Duodenal mucosa (tissue), 2 donors: Measurements from ENCODE around the gene CTSK.
"Not testable (repeated sequence)": the region's sequence is repeated elsewhere in the genome, so short reads cannot be mapped to it uniquely, and the experiment has no call there.

Experiments used
- H3K27ac ChIP-seq: one replicate; pipeline ENCODE4 v1.7.0; 2013; ENCODE audit warnings: low read depth, low read length
- H3K27me3 ChIP-seq, 2 donors: one replicate each; pipeline ENCODE4 v1.7.0; 2013; ENCODE audit warnings: low read length in 2 of 2, control low read depth in 1 of 2; ENCODE audit not compliant: insufficient read depth in 2 of 2, control insufficient read depth in 1 of 2
- H3K36me3 ChIP-seq, 2 donors: one replicate each; pipeline ENCODE4 v1.7.0; 2013; ENCODE audit warnings: low read length in 2 of 2, control low read depth in 1 of 2; ENCODE audit not compliant: insufficient read depth in 2 of 2, control insufficient read depth in 1 of 2
- H3K4me1 ChIP-seq, 2 donors: one replicate each; pipeline ENCODE4 v1.7.0; 2013; ENCODE audit warnings: low read length in 2 of 2, control low read depth in 1 of 2; ENCODE audit not compliant: insufficient read depth in 2 of 2, control insufficient read depth in 1 of 2
- H3K4me3 ChIP-seq, 2 donors: one replicate each; pipeline ENCODE4 v1.7.0; 2013; ENCODE audit warnings: low read length in 2 of 2, low read depth in 1 of 2
- H3K9ac ChIP-seq, 2 donors: one replicate each; pipeline ENCODE4 v1.7.0; 2013; ENCODE audit warnings: low read length in 2 of 2, low read depth in 1 of 2
- H3K9me3 ChIP-seq, 2 donors: one replicate each; pipeline ENCODE4 v1.7.0; 2013; ENCODE audit warnings: low read length in 2 of 2, control low read depth in 1 of 2; ENCODE audit not compliant: control insufficient read depth in 1 of 2

The CTSK gene

DNA sequence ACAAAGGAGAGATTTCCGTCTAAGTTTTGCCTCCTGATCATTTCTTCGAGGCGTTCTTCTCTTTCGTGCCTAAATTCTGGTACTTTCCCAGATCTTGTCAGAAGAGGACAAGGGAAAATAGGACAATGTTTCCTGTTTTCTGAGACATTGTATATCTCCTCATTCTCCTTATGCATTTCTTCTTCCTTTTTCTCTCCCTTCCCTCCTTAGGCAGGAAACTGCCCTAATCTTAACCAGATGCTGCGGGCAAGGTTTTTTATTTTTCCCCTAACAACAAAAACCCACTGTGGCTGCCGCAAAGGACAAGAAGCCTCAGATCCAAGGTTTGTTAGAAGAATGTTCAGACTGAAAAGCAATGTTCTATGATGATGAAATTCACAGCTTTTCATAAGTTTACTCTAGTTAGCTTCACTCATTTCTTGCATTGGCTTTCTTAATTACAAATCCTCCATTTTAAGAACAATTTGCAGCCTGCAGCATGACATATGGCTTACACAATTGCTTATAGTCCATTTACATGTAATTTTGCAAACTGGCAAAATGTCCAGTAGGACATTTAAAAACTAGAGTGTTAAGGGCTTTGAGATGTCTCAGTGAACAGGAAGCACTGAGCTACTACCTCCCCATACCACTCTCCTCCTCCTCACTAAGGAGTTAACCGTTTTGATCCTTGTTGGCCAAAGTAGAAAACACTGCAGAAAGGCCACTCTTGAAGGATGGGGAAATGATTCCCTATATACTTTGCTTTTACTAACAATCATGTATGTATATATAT is 624 bp downstream of the CTSK start:
- Histone ChIP-seq H3K36me3 (peaks cover 11 to 12% of the 10 kb centered on the region in 2 donors), H3K27ac (no peak overlapping the region), H3K4me1 (peaks cover 0 to 12% of the 10 kb centered on the region in 2 donors), H3K9me3 (no peaks in the 10 kb centered on the region), H3K9ac (peak overlapping the region in 1 of 2 donors; percentile 13), H3K27me3 (no peaks in the 10 kb centered on the region), H3K4me3 (peak overlapping the region; percentile 13 to 37)

DNA sequence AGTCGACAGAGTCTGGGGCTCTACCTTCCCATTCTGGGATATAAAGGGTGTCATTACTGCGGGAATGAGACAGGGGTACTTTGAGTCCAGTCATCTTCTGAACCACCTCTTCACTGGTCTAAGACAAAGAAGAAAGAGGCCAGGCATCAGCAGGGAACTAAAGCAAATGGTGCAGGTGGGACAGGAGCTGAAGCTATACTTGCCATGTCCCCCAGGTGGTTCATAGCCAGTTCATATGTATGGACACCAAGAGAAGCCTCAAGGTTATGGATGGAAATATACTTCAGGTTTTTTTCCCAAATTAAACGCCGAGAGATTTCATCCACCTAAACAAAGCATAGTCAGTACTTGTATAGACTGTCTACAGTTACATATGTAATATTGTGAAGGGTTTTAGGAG is 2.2 kb downstream of the CTSK start:
- Histone ChIP-seq H3K36me3 (no peaks in the 10 kb centered on the region), H3K9ac (no peak overlapping the region), H3K27ac (no peak overlapping the region), H3K4me3 (no peak overlapping the region), H3K27me3 (no peaks in the 10 kb centered on the region), H3K4me1 (peaks cover 0 to 2% of the 10 kb centered on the region in 2 donors), H3K9me3 (no peaks in the 10 kb centered on the region)

DNA sequence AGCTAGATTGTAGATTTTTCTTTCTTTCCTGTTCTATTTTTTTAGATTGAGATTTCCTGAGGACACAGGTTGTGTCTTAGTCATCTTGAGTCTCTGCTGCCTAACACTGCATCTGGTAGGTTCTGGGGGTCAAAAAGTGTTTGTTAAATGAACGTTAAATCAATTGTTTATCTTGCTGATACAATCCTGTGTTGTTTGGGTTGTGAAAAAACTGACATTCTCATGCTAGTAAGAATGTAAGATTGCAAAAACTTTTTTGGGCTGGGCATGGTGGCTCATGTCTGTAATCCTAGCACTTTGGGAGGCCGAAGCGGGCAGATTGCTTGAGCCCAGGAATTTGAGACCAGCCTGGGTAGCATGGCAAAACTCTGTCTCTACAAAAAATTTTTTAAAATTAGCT is 3.4 kb downstream of the CTSK start:
- Histone ChIP-seq H3K4me1 (no peaks in the 10 kb centered on the region), H3K36me3 (no peaks in the 10 kb centered on the region), H3K27me3 (no peaks in the 10 kb centered on the region), H3K4me3 (no peak overlapping the region), H3K9me3 (no peaks in the 10 kb centered on the region), H3K27ac (no peak overlapping the region), H3K9ac (no peak overlapping the region)

DNA sequence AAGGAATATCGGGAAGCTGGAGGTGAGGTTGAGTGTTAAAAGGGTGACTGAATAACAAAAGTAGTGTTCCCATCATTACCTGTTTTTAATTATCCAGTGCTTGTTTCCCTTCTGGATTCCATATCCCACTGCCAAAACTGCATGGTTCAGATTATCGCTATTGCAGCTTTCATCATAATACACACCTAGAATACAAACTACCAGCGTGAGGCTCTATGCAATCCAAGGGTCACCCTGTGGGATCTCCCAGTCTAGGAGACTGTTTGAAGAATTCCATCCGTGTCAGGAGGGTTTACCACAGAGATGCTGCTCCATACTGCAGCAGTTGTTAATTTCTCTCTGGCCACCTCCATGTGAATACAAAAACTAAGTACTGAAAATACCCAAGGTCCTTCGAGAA is 9.0 kb downstream of the CTSK start:
- peaks cover 0 to 23% of the 10 kb centered on the region in 2 donors for H3K36me3 ChIP-seq
- H3K27me3 ChIP-seq: no peaks in the 10 kb centered on the region
- no peaks in the 10 kb centered on the region for H3K4me1 ChIP-seq
- H3K9ac ChIP-seq: no peak overlapping the region
- no peak overlapping the region for H3K4me3 ChIP-seq
- H3K27ac ChIP-seq: no peak overlapping the region
- no peaks in the 10 kb centered on the region for H3K9me3 ChIP-seq

DNA sequence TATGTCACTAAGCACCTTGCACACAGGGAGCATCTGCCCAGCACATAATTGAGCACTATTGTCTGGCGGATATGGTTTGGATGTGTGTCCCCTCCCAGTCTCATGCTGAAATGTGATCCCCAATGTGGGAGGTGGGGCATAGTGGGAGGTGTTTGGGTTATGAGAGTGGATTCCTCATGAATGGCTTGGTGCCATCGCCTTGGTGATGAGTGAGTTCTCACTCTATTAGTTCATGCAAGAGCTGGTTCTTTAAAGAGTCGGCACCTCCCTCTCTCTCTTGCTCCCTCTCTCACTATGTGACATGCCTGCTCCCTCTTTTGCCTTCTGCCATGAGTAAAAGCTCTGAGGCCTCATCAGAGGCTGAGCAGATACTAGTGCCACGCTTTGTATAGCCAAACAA is 9.5 kb downstream of the CTSK start:
- no peaks in the 10 kb centered on the region for H3K27me3 ChIP-seq
- no peaks in the 10 kb centered on the region for H3K4me1 ChIP-seq
- H3K4me3 ChIP-seq: no peak overlapping the region
- peaks cover 0 to 23% of the 10 kb centered on the region in 2 donors for H3K36me3 ChIP-seq
- no peak overlapping the region for H3K27ac ChIP-seq
- H3K9ac ChIP-seq: no peak overlapping the region
- H3K9me3 ChIP-seq: no peaks in the 10 kb centered on the region

DNA sequence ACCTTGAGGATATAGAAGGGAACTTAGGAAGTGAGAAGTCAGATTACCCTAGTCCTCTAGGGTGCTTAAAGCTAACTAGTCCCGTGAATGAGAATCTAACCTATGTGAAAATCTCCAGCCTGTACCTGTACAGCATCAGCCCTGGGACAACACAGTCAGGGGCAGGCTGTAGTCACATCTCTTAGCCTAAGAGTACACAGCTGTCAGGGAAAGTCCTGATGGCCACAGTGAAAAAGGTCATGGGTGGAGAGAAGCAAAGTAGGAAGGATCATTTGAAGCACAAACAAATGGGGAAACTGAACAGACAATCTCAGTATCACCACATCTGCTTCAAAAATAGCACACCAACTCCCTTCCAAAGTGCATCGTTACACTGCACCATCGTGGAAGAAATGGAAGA is 11.7 kb downstream of the CTSK start:
- Histone ChIP-seq H3K27me3 (no peaks in the 10 kb centered on the region), H3K4me3 (no peak overlapping the region), H3K9ac (no peak overlapping the region), H3K9me3 (no peaks in the 10 kb centered on the region), H3K27ac (no peak overlapping the region), H3K36me3 (peaks cover 0 to 23% of the 10 kb centered on the region in 2 donors), H3K4me1 (no peaks in the 10 kb centered on the region)

DNA sequence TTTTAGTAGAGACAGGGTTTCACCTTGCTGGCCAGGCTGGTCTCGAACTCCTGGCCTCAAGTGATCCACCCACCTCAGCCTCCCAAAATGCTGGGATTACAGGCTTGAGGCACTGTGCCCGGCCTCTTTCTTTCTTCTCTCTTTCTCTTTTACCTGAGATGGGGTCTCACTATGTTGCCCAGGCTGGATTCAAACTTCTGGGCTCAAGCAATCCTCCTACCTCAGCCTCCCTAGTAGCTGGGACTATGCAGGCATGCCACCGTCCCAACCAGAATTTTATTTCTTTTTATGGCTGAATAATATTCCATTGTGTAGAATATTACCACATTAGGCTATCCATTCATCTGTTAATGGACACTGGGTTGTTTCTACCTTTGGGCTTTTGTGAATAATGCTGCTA is 14.3 kb downstream of the CTSK start:
- H3K4me1 ChIP-seq, H3K9ac ChIP-seq, H3K4me3 ChIP-seq, H3K27ac ChIP-seq, H3K9me3 ChIP-seq, H3K27me3 ChIP-seq: not testable (repeated sequence)
- H3K36me3 ChIP-seq: peaks cover 0 to 16% of the 10 kb centered on the region in 2 donors

DNA sequence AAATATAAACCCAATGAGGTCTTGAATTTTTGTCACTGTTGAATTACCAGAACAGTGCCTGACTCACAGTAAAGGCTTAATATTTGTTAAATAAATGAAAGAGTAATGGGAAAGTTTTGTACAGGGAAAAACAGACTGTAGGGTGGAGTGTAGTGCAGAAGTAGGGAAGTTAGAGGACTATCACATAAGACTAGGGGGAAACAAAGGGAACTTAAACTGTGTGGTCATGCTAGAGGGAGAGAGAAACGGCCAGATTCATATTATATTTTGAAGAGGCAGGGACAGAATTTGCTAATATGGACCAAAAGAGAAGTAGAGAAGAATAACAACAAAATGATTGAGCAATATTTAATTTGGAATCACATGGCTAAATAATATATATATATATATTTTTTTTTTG is 14.8 kb downstream of the CTSK start:
- H3K27me3 ChIP-seq: no peaks in the 10 kb centered on the region
- H3K4me3 ChIP-seq: no peak overlapping the region
- no peaks in the 10 kb centered on the region for H3K4me1 ChIP-seq
- H3K36me3 ChIP-seq: peaks cover 0 to 11% of the 10 kb centered on the region in 2 donors
- no peak overlapping the region for H3K9ac ChIP-seq
- no peaks in the 10 kb centered on the region for H3K9me3 ChIP-seq
- no peak overlapping the region for H3K27ac ChIP-seq

DNA sequence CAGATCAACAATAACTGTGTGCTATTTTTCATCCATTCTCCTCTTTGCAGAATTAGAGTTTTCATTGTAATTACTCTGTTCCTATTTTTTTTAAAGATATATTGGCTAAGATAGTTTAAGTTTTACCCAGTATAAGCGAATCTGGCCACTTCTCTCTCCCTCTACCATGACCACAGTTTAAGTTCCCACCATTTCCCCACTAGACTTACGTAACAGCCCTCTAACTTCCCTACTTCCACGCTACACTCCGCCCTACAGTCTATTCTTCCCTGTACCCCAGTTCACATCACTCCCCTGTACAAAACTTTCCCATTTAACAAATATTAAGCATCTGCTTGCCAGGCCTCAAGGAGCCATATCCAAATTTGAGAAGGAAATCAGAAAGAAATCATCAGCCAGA is 16.5 kb downstream of the CTSK start:
- Histone ChIP-seq H3K4me3 (no peak overlapping the region), H3K9me3 (no peaks in the 10 kb centered on the region), H3K36me3 (peaks cover 0 to 5% of the 10 kb centered on the region in 2 donors), H3K27me3 (no peaks in the 10 kb centered on the region), H3K4me1 (no peaks in the 10 kb centered on the region), H3K9ac (no peak overlapping the region), H3K27ac (no peak overlapping the region)

DNA sequence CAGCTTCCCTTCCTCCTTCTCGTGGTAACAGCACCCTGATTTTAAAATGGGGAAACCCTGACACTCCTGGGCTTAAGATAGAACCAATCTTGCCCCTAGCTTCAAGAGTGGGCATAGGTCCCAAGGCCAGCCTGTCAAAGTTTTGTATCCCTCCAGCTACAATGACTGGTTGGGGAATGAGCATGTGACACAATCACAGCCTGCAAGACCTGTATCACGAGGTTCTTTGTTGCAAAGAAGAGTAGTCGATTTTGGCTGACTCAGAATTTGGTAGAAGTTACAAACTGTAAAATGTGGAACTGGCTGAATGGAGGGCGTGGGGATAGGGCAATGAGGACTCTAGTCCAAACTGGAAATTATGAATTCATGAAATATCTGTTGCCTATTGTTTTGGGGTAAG is 18.7 kb downstream of the CTSK start:
- no peaks in the 10 kb centered on the region for H3K4me1 ChIP-seq
- H3K36me3 ChIP-seq: no peaks in the 10 kb centered on the region
- H3K27me3 ChIP-seq: no peaks in the 10 kb centered on the region

More for the DNA sequence above, 18.7 kb downstream of the CTSK start:
- no peak overlapping the region for H3K4me3 ChIP-seq
- H3K9me3 ChIP-seq: no peaks in the 10 kb centered on the region
- no peak overlapping the region for H3K9ac ChIP-seq
- no peak overlapping the region for H3K27ac ChIP-seq
